Mesenchymal stem cell (in vitro differentiated cells and primary cell): ENCODE data around the gene UTY.

Experiments used
- DNase-seq: peaks from one replicate; pipeline ENCODE4 v3.0.0-alpha.2; 2013
- H2AFZ ChIP-seq: one replicate; pipeline ENCODE4 v1.6.1; 2013; ENCODE audit warnings: low read depth, mild to moderate bottlenecking, control low read depth, inconsistent platforms, low read length, moderate library complexity
- H2AK5ac ChIP-seq: 2 replicates; pipeline ENCODE4 v1.6.1; 2013; ENCODE audit warnings: low read length, moderate library complexity, mild to moderate bottlenecking, inconsistent platforms; ENCODE audit not compliant: severe bottlenecking
- H2BK120ac ChIP-seq: one replicate; pipeline ENCODE4 v1.6.1; 2013; ENCODE audit warnings: low read depth, mild to moderate bottlenecking, inconsistent platforms, low read length, moderate library complexity
- H2BK12ac ChIP-seq, 2 experiments: one replicate each; pipeline ENCODE4 v1.6.1; 2013; ENCODE audit warnings: inconsistent platforms in 2 of 2, low read length in 2 of 2, mild to moderate bottlenecking in 2 of 2, moderate library complexity in 2 of 2, control low read depth in 1 of 2
- H2BK15ac ChIP-seq: one replicate; pipeline ENCODE4 v1.6.1; 2013; ENCODE audit warnings: mild to moderate bottlenecking, low read depth, inconsistent platforms; ENCODE audit not compliant: poor library complexity, severe bottlenecking
- H2BK5ac ChIP-seq: 2 replicates; pipeline ENCODE4 v1.6.1; 2013; ENCODE audit warnings: low read depth, mild to moderate bottlenecking, low read length, control low read depth, inconsistent platforms; ENCODE audit not compliant: poor library complexity, severe bottlenecking
- H3K14ac ChIP-seq, 2 experiments: one replicate each; pipeline ENCODE4 v1.6.1; 2013; ENCODE audit warnings: inconsistent platforms in 2 of 2, low read length in 2 of 2, control low read depth in 1 of 2, mild to moderate bottlenecking in 1 of 2, moderate library complexity in 1 of 2
- H3K18ac ChIP-seq, 2 experiments: one replicate each; pipeline ENCODE4 v1.6.1; 2013; ENCODE audit warnings: inconsistent platforms in 2 of 2, low read length in 2 of 2, control low read depth in 1 of 2, low read depth in 1 of 2, mild to moderate bottlenecking in 1 of 2
- H3K23ac ChIP-seq, 2 experiments: one replicate each; pipeline ENCODE4 v1.6.1; 2013; ENCODE audit warnings: inconsistent platforms in 2 of 2, low read length in 2 of 2, mild to moderate bottlenecking in 2 of 2, moderate library complexity in 2 of 2, control low read depth in 1 of 2
- H3K27ac ChIP-seq: 2 replicates; pipeline ENCODE4 v1.5.1; 2013; ENCODE audit warnings: mild to moderate bottlenecking, moderate library complexity, low read length, control low read depth, inconsistent platforms; ENCODE audit not compliant: poor library complexity, severe bottlenecking
- H3K27me3 ChIP-seq, 2 experiments: 2 replicates each; pipeline versions ENCODE4 v1.6.1 to v1.7.0; 2013; ENCODE audit warnings: low read length in 2 of 2, mild to moderate bottlenecking in 2 of 2, moderate library complexity in 2 of 2, control low read depth in 1 of 2, inconsistent platforms in 1 of 2; ENCODE audit not compliant: control insufficient read depth in 1 of 2, insufficient read depth in 1 of 2
- H3K36me3 ChIP-seq, 2 experiments: 2 replicates each; pipeline versions ENCODE4 v1.6.1 to v1.7.0; 2013; ENCODE audit warnings: low read length in 2 of 2, control low read depth in 1 of 2, inconsistent platforms in 1 of 2, low read depth in 1 of 2, mild to moderate bottlenecking in 1 of 2; ENCODE audit not compliant: insufficient read depth in 2 of 2, control insufficient read depth in 1 of 2
- H3K4ac ChIP-seq, 2 experiments: one replicate each; pipeline ENCODE4 v1.6.1; 2013; ENCODE audit warnings: inconsistent platforms in 2 of 2, low read length in 2 of 2, mild to moderate bottlenecking in 2 of 2, moderate library complexity in 2 of 2, control low read depth in 1 of 2, low read depth in 1 of 2
- H3K4me1 ChIP-seq: 2 replicates; pipeline ENCODE4 v1.6.1; 2013; ENCODE audit warnings: low read depth, low read length, control low read depth; ENCODE audit not compliant: control insufficient read depth, insufficient read depth
- H3K4me2 ChIP-seq: 2 replicates; pipeline ENCODE4 v1.6.1; 2013; ENCODE audit warnings: low read length, mild to moderate bottlenecking, inconsistent platforms; ENCODE audit not compliant: poor library complexity, severe bottlenecking
- H3K4me3 ChIP-seq, 2 experiments: 2 replicates each; pipeline versions ENCODE4 v1.5.1 to v1.7.0; 2013; ENCODE audit warnings: low read length in 2 of 2, mild to moderate bottlenecking in 2 of 2, control low read depth in 1 of 2, low read depth in 1 of 2; ENCODE audit not compliant: insufficient read depth in 1 of 2
- H3K79me1 ChIP-seq: replicated peaks from 2 replicates; pipeline ENCODE4 v1.6.1; 2013; ENCODE audit warnings: mild to moderate bottlenecking, control low read depth, low read length, inconsistent platforms; ENCODE audit not compliant: poor library complexity, severe bottlenecking
- H3K9ac ChIP-seq: 2 replicates; pipeline ENCODE4 v1.7.0; 2013; ENCODE audit warnings: mild to moderate bottlenecking, low read length, moderate library complexity
- H3K9me3 ChIP-seq: 2 replicates; pipeline ENCODE4 v1.7.0; 2013; ENCODE audit warnings: mild to moderate bottlenecking, low read length; ENCODE audit not compliant: control insufficient read depth
- H4K8ac ChIP-seq: one replicate; pipeline ENCODE4 v1.6.1; 2013; ENCODE audit warnings: inconsistent platforms, mild to moderate bottlenecking, low read length, moderate library complexity
- H4K91ac ChIP-seq: one replicate; pipeline ENCODE4 v1.6.1; 2013; ENCODE audit warnings: mild to moderate bottlenecking, low read length, inconsistent platforms
- WGBS: methylation state at CpG from one replicate; pipeline ENCODE4 v1.1.7; 2013; ENCODE audit warnings: mixed read lengths; 5-methylcytosine and 5-hydroxymethylcytosine counted together

Gene UTY

DNA sequence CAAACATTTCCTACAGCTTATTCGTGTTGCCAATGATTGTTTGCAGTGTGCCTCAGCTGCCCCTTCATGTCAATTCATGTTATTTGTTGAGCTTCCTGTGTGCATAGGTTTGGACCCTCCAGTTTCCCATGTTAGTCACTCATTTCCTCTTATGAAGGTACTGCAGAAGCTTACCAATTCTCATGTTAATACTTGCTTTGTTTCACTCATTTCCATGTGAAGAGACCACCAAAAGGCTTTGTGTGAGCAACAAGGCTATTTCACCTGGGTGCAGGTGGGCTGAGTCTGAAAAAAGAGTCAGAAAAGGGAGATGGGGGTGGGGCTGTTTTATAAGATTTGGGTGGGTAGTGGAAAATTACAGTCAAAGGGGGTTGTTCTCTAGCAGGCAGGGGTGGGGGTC lies 274.6 kb downstream of the UTY start:
- Histone ChIP-seq H3K36me3 (no peaks in the 10 kb centered on the region), H2BK12ac (no peak overlapping the region), H2BK120ac (no peak overlapping the region), H4K91ac (no peak overlapping the region), H3K4me1 (no peaks in the 10 kb centered on the region), H3K4ac (no peak overlapping the region), H4K8ac (no peak overlapping the region), H3K4me2 (no peak overlapping the region), H2AFZ (no peak overlapping the region), H3K27me3 (no peaks in the 10 kb centered on the region), H3K14ac (no peak overlapping the region), H3K18ac (no peak overlapping the region), H2BK15ac (no peak overlapping the region), H2BK5ac (no peak overlapping the region), H3K27ac (no peak overlapping the region), H3K79me1 (no peaks in the 10 kb centered on the region), H3K9me3 (no peaks in the 10 kb centered on the region), H3K9ac (no peak overlapping the region), H3K23ac (no peak overlapping the region), H3K4me3 (no peak overlapping the region), H2AK5ac (no peak overlapping the region)
- DNase-seq = no peak
- WGBS = 60% methylated on average over 1 of the region's 1 CpG
